G401.6 (cell line): ENCODE results near the gene TMEM37.

Experiments
- FAIRE-seq: peaks from 2 replicates; lab custom pipeline; 2012; peaks lifted over from hg19 to GRCh38; lab: Jason Lieb, UNC

The TMEM37 gene

DNA sequence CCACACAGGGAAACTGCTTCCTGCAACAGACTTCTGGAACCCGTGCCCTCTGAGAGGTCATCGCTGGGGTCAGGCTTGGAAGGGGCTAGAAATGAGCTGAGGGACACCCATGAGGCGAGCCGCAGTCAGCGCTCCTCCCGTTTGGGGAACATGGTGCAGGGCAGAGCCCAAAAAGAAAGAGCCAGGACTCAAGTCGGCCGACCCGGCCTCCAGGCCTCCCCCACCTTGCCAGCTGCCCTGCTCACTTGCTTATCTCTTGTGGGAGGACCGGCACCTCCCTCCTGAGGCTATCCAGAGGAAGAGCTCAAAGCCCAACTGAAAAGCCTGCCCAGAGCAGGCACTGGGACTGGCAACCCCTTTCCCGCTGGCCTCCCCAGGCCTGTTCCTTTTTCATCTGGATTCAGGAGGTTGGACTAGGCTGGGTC is 49.1 kb downstream of the TMEM37 start:
- FAIRE-seq, result no peak

DNA sequence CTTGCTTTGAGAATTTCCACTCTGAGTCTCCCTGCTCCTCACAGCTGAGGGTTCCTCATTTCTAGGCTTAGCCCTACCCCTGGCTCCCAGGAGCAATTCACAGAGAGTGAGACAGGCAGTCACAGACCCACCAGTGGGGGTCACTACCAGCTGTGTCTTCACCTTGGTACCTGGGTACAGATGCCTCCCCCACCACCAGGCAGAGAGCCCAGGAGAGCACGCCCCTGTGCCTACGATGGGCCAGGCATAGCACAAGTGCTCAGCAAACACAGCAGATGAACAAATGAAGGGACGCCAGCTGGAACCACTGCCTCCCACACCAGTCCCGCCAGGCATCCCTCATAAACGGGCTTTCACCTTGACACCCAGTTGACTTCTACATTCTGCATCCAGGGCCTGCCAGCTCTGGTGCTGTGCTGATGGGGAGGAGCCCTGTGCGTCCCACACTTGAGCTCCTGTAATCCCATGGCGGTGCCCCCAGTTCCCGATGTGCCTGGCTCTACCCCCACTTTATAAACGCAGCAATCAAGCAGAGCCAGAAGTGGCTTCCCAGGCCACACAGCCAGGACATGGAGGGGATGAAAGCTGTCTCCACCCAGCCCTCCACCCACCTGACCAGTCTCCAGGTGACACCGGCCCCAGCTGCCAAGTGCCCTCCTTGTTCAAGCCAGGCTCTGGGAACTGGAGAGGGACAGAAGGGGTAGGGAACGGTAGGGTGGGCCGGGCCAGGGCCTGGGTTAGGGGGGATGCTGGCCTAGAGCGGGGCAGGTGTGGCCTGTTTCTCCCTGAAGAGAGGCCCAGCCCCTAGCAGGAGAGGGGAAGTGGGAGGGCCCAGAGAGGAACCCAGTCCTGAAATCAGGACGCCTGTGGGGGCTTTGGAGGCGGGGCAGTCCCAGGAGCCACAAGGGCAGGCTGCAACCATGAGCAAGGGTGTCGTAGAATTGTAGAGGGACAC is 50.1 kb downstream of the TMEM37 start:
- no peak for FAIRE-seq

DNA sequence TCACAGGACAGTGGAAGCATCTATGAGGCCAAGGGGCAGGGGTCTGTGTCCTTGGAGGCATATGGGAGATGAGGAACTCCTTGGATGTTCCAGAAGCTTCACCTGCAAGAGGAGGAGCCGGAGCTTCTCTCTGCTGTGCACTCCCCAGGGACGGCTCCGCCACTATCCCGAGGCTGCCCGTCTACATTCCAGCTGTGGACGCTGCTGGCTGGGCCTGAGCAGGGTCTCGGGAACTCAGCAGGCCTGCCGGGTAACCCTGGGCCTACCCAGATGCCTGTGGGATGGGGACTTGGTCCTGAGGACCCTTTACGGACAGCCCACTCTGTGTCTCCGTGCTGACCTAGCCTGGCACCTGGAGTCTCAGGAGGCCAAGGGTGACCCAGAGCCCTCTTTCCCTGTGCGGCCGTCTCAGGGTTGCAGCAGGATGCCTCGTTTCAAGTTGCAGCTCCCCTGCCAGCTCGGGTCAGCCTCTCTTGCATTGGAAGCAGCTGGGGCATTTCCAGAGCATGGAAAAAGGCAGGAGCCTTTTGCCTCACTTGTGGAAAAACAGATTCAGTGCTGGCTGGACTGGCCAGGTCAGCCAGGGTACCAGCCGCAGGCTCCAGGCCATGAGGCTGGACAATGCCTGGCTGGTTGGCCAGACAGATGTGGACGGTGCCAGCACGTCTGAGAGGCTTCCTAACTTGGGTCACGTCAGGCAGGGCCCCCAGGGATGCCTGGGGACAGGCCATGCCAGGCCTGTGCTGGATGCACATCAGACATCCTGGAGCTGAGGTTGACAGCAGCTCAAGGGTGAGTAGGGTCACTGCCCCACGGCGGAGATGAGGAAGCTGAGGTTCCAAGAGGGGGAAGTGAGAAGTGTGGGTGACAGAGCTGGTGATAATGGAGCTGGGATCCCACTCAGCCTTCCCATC is 51.1 kb downstream of the TMEM37 start:
- no peak for FAIRE-seq

- FAIRE-seq, result no peak
These were observed 51.7 kb downstream of the TMEM37 start for GRCh38 chr2:119483395-119483753.

GRCh38 chr2:119483896-119484718 is 52.5 kb downstream of the TMEM37 start:
- no peak for FAIRE-seq

DNA sequence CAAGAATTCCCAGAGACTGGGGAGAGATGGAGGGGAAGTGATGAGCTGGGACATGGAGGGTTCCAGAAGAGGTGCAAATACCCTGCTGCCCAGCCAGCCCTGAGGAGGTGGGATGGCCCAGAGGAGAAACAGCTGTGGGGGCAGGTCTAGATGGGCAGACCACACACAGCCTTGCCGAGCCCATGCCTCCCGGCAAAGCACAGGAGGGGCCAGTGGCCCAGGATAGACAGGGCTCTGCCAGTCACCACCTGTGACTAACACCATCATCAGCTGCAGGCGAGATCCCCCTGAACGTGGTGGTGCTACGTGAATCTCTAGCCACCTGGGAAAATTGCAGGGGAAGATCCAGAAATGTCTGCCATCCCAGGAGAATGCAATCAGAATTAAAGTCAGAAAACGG is 53.2 kb downstream of the TMEM37 start:
- no peak for FAIRE-seq

DNA sequence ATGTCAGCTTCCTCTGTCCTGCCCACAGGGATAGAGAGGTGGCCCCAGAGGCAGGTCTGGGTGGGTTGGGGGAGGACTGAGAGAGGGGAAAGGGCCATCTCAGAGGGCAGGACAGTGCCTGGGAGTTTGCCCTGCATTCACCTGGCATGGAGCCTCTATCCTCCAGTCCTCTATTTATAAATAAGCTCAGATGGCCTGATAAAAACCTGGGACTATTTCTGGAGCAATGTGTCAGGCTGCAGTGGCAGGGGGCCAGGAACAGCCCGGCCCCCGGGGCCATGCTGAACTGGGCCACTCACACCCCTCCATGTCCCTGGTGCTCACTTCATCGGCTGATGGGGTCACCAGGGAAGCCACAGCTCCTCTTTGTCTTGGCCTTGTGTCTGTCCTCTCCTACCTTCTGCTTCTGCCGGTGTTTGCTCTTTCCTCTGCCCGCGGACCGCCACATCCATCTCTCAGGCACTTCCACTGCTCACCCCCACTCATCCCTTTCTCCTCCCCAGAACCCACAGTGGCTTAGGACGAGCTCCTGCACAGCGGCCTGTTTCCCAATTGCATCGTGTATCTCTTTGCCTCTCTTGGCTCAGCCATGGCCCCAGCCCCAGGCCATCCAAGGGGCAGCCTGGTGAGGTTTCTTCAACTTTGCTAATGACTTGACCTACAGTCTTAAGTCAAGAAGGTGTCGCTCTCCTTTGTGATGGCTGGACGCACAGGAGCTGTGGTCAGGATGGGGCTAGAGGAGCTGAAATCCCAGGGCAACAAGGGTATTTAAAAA is 53.9 kb downstream of the TMEM37 start:
- no peak for FAIRE-seq

- FAIRE-seq, result no peak
These were observed 54.7 kb downstream of the TMEM37 start for GRCh38 chr2:119486196-119486827.

- no peak for FAIRE-seq
These were observed 55.2 kb downstream of the TMEM37 start for GRCh38 chr2:119486886-119487285.

DNA sequence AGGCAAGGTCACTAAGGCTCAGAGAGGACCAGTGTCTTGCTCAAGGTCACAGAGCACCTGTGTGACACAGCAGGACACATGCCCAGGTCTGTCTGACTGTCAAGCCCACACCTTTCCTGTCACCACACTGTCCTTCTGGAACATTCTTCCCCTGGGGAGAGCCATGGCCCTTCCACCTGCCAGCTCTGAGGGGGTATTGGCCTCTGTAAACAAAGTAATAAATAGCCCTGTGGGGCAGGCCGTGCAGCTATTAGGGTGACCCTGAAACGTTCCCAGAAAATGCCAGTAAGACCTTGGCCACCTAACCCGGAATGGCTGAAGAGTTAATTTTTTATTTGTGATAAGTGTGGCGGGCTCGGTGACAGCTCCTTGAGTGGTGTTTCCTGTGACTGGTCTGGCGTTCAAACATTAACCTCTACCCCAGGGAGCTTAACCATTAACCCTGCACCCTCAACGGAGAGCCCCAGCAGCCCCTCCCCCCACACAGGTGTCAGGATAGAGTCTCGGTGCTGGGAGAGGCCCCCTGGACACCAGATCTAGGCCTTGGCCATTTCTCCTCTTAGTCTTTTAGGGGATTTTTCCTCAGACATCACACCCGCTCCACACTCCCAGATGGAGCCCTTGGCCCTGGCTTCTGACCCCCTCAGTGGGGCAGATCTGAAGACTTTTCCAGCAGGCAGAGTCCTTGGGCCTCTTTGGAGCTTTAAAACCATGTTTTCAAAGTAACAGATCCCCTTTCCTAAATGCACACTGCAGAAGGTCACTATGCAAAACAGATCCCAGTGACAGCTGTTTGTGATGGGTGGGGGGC is 56.0 kb downstream of the TMEM37 start:
- no peak for FAIRE-seq
